GM23338 (cell line): ENCODE measurements around the gene TRAPPC10. TPM values are rescaled to one million over a fixed set of nuclear protein-coding genes. Genes with fewer than 3 reads are reported as not detected.

Source experiments
- ATAC-seq: fragments of 200-7000 bp; cut with Tn5 transposase; 3 replicates; pipeline ENCODE4 v1.9.1; 2020
- DNase-seq: peaks from one replicate; pipeline ENCODE4 v3.0.0-alpha.2; 2015; ENCODE audit warnings: low spot score
- H2AFZ ChIP-seq: fragments of 200-600 bp; sonication (generic); 2 replicates; pipeline ENCODE4 v1.8.0; 2016; ENCODE audit warnings: antibody characterized with exemption, mild to moderate bottlenecking, moderate library complexity
- H3F3A ChIP-seq: fragments of 200-600 bp; sonication (generic); replicated peaks from 2 replicates; pipeline ENCODE4 v1.8.0; 2017; ENCODE audit warnings: antibody characterized with exemption, mixed run types, low read depth
- H3K27ac ChIP-seq: fragments of 200-600 bp; sonication (generic); 2 replicates; pipeline ENCODE4 v1.6.1; 2016; ENCODE audit warnings: low read depth
- H3K27me3 ChIP-seq: fragments of 200-600 bp; sonication (generic); 2 replicates; pipeline ENCODE4 v1.8.0; 2016; ENCODE audit warnings: mild to moderate bottlenecking, mixed run types, moderate library complexity; ENCODE audit not compliant: insufficient read depth
- H3K36me3 ChIP-seq: fragments of 200-600 bp; sonication (generic); 2 replicates; pipeline ENCODE4 v1.8.0; 2016; ENCODE audit warnings: mild to moderate bottlenecking; ENCODE audit not compliant: insufficient read depth
- H3K4me1 ChIP-seq: fragments of 200-600 bp; sonication (generic); 2 replicates; pipeline ENCODE4 v1.8.0; 2016; ENCODE audit warnings: mild to moderate bottlenecking, moderate library complexity; ENCODE audit not compliant: insufficient read depth
- H3K4me2 ChIP-seq: fragments of 200-600 bp; sonication (generic); 2 replicates; pipeline ENCODE4 v1.7.1; 2017; ENCODE audit warnings: mixed run types
- H3K4me3 ChIP-seq: fragments of 200-600 bp; sonication (generic); 2 replicates; pipeline ENCODE4 v1.6.1; 2016; ENCODE audit warnings: mixed run types
- H3K79me2 ChIP-seq: fragments of 200-600 bp; sonication (generic); replicated peaks from 2 replicates; pipeline ENCODE4 v1.8.0; 2017; ENCODE audit warnings: mild to moderate bottlenecking; ENCODE audit not compliant: insufficient read depth
- H3K9me2 ChIP-seq: fragments of 200-600 bp; sonication (generic); 2 replicates; pipeline ENCODE4 v1.8.0; 2017; ENCODE audit not compliant: insufficient read depth
- H4K20me1 ChIP-seq: fragments of 200-600 bp; sonication (generic); replicated peaks from 2 replicates; pipeline ENCODE4 v1.8.0; 2017; ENCODE audit warnings: mild to moderate bottlenecking; ENCODE audit not compliant: insufficient read depth
- H3K27ac Mint-ChIP-seq: 2 replicates; pipeline ENCODE4 v1.8.0; 2020; ENCODE audit warnings: inconsistent platforms, mild to moderate bottlenecking, moderate library complexity, mixed read lengths
- H3K27me3 Mint-ChIP-seq: 3 replicates; pipeline ENCODE4 v1.8.0; 2022; ENCODE audit warnings: low read depth, mild to moderate bottlenecking, moderate library complexity, mixed read lengths, inconsistent platforms; ENCODE audit not compliant: insufficient read depth, poor library complexity
- H3K36me3 Mint-ChIP-seq: 3 replicates; pipeline ENCODE4 v1.8.0; 2021; ENCODE audit warnings: low read depth, mild to moderate bottlenecking, inconsistent platforms, moderate library complexity, mixed read lengths
- H3K4me1 Mint-ChIP-seq: 3 replicates; pipeline ENCODE4 v1.8.0; 2020; ENCODE audit warnings: mild to moderate bottlenecking, inconsistent platforms, mixed read lengths
- H3K4me3 Mint-ChIP-seq: 3 replicates; pipeline ENCODE4 v1.8.0; 2021; ENCODE audit warnings: moderate library complexity, mild to moderate bottlenecking, inconsistent platforms, mixed read lengths
- H3K9me3 Mint-ChIP-seq: 3 replicates; pipeline ENCODE4 v1.8.0; 2020; ENCODE audit warnings: moderate library complexity, mild to moderate bottlenecking, inconsistent platforms, mixed read lengths
- CREB1 ChIP-seq: fragments of 250-450 bp; sonication (Bioruptor Pico); IDR thresholded peaks from 2 replicates; pipeline ENCODE4 v1.5.0; 2020; ENCODE audit warnings: low read depth, mild to moderate bottlenecking, moderate library complexity
- CTCF ChIP-seq, 2 experiments: fragments of 200-600 bp in 1 of 2; sonication (generic) in 1 of 2; conservative IDR thresholded peaks; 2 replicates each; pipeline versions ENCODE4 v1.5.1 to v1.6.1; 2016 to 2017; ENCODE audit warnings: antibody characterized with exemption in 2 of 2, low read depth in 2 of 2, mild to moderate bottlenecking in 2 of 2, moderate library complexity in 1 of 2
- EZH2 ChIP-seq: fragments of 200-600 bp; sonication (generic); IDR thresholded peaks from one replicate; pipeline ENCODE4 v1.8.0; 2017; ENCODE audit warnings: antibody characterized with exemption, mild to moderate bottlenecking, low read depth; ENCODE audit not compliant: unreplicated experiment
- EZH2phosphoT487 ChIP-seq: fragments of 200-600 bp; sonication (generic); IDR thresholded peaks from one replicate; pipeline ENCODE4 v1.8.1; 2018; ENCODE audit warnings: antibody characterized with exemption; ENCODE audit not compliant: unreplicated experiment
- JUNB ChIP-seq: IDR thresholded peaks from one replicate; pipeline ENCODE4 v1.6.1; 2016; ENCODE audit warnings: antibody characterized with exemption; ENCODE audit not compliant: unreplicated experiment
- NANOG ChIP-seq: IDR thresholded peaks from 2 replicates; pipeline ENCODE4 v1.6.1; 2016; ENCODE audit warnings: antibody characterized with exemption, borderline replicate concordance
- POLR2AphosphoS5 ChIP-seq: IDR thresholded peaks from 2 replicates; pipeline ENCODE4 v1.6.1; 2016; ENCODE audit warnings: antibody characterized with exemption, low read depth
- STAT1 ChIP-seq: IDR thresholded peaks from one replicate; pipeline ENCODE4 v1.6.1; 2016; ENCODE audit warnings: antibody characterized with exemption; ENCODE audit not compliant: unreplicated experiment
- ZNF114 ChIP-seq: fragments of 250-450 bp; sonication (Bioruptor Pico); IDR thresholded peaks from 2 replicates; pipeline ENCODE4 v1.5.0; 2020; ENCODE audit warnings: mild to moderate bottlenecking, moderate library complexity
- ZNF331 ChIP-seq: fragments of 250-450 bp; sonication (Bioruptor Pico); IDR thresholded peaks from 2 replicates; pipeline ENCODE4 v1.5.0; 2020; ENCODE audit warnings: low read depth, mild to moderate bottlenecking, moderate library complexity
- ZNF462 ChIP-seq: fragments of 250-450 bp; sonication (Bioruptor Pico); IDR thresholded peaks from 2 replicates; pipeline ENCODE4 v1.5.0; 2020; ENCODE audit warnings: mild to moderate bottlenecking, moderate library complexity
- polyA plus RNA-seq: library from polyadenylated mRNA; unstranded; fragments of >200 nt; fragmentation: Nextera tagmentation; extraction: Ambion mirVana; gene quantifications from 2 replicates; pipeline ENCODE4 v1.2.1, GENCODE V29; 2016
- total RNA-seq: library from RNA; depleted of rRNA; stranded (reverse); fragments of >200 nt; shearing (Covaris generic); gene quantifications from 2 replicates; pipeline ENCODE4 v1.2.3, GENCODE V29; 2014
- TF ChIP-seq, protein P1 (sequence below): IDR thresholded peaks from 2 replicates; pipeline ENCODE4 v1.6.1; 2016; ENCODE audit warnings: antibody characterized with exemption
- TF ChIP-seq, protein P2 (sequence below): IDR thresholded peaks from one replicate; pipeline ENCODE4 v1.6.1; 2018; ENCODE audit warnings: antibody characterized with exemption; ENCODE audit not compliant: unreplicated experiment

Gene TRAPPC10
- total and polyA plus RNA-seq, 2 experiments from 2014 or later, result 14.0 to 27.1 TPM

GRCh38 chr21:43983860-43984420, 28.2 kb upstream of the TRAPPC10 start:
- H3K27ac Mint-ChIP-seq, result no peak overlapping the region
- Histone ChIP-seq H4K20me1 (no peaks in the 10 kb centered on the region), H3K27me3 (no peaks in the 10 kb centered on the region), H3F3A (peaks cover 10% of the 10 kb centered on the region; the same call in 1 of the 2 replicates), H3K9me2 (no peaks in the 10 kb centered on the region), H2AFZ (no peak overlapping the region), H3K27ac (no peak overlapping the region), H3K4me3 (no peak overlapping the region), H3K79me2 (no peaks in the 10 kb centered on the region), H3K4me1 (no peaks in the 10 kb centered on the region; the same call in 1 of the 2 replicates), H3K36me3 (no peaks in the 10 kb centered on the region), H3K4me2 (no peak overlapping the region)
- TF ChIP-seq ZNF114 (CRISPR knock-in tag) (no peak), EZH2phosphoT487 (no peak), NANOG (no peak), POLR2AphosphoS5 (no peak), EZH2 (no peak), STAT1 (no peak), ZNF462 (CRISPR knock-in tag) (no peak), CTCF (conservative IDR thresholded peaks at IDR 0.05; ENCODE audit: low read depth in 2 of 2) (no peak), JUNB (no peak), ZNF331 (no peak), CREB1 (CRISPR knock-in tag) (no peak)
- TF ChIP-seq, protein P1, sequence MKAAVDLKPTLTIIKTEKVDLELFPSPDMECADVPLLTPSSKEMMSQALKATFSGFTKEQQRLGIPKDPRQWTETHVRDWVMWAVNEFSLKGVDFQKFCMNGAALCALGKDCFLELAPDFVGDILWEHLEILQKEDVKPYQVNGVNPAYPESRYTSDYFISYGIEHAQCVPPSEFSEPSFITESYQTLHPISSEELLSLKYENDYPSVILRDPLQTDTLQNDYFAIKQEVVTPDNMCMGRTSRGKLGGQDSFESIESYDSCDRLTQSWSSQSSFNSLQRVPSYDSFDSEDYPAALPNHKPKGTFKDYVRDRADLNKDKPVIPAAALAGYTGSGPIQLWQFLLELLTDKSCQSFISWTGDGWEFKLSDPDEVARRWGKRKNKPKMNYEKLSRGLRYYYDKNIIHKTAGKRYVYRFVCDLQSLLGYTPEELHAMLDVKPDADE, result no peak
- TF ChIP-seq, protein P2, sequence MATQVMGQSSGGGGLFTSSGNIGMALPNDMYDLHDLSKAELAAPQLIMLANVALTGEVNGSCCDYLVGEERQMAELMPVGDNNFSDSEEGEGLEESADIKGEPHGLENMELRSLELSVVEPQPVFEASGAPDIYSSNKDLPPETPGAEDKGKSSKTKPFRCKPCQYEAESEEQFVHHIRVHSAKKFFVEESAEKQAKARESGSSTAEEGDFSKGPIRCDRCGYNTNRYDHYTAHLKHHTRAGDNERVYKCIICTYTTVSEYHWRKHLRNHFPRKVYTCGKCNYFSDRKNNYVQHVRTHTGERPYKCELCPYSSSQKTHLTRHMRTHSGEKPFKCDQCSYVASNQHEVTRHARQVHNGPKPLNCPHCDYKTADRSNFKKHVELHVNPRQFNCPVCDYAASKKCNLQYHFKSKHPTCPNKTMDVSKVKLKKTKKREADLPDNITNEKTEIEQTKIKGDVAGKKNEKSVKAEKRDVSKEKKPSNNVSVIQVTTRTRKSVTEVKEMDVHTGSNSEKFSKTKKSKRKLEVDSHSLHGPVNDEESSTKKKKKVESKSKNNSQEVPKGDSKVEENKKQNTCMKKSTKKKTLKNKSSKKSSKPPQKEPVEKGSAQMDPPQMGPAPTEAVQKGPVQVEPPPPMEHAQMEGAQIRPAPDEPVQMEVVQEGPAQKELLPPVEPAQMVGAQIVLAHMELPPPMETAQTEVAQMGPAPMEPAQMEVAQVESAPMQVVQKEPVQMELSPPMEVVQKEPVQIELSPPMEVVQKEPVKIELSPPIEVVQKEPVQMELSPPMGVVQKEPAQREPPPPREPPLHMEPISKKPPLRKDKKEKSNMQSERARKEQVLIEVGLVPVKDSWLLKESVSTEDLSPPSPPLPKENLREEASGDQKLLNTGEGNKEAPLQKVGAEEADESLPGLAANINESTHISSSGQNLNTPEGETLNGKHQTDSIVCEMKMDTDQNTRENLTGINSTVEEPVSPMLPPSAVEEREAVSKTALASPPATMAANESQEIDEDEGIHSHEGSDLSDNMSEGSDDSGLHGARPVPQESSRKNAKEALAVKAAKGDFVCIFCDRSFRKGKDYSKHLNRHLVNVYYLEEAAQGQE, result no peak
- peaks cover 30% of the 10 kb centered on the region for H3K4me1 Mint-ChIP-seq
- H3K9me3 Mint-ChIP-seq, result no peaks in the 10 kb centered on the region
- H3K36me3 Mint-ChIP-seq, result no peaks in the 10 kb centered on the region
- ATAC-seq (no peak), DNase-seq (no peak)
- no peak overlapping the region for H3K4me3 Mint-ChIP-seq
- H3K27me3 Mint-ChIP-seq, result peaks cover 12% of the 10 kb centered on the region
